CD4-positive, alpha-beta T cell treated with Interleukin-1 beta for 1 hour (primary cell): Measurements from ENCODE around the gene GRIFIN.

ENCODE experiments used
- DNase-seq, 2 donors: peaks; one replicate each; pipeline ENCODE4 v3.0.0-alpha.2; 2020 to 2022

The GRIFIN gene

GRCh38 chr7:2476298-2476697 lies at the start of gene GRIFIN:
GRIFIN (minus strand) TSS chr7:2476398; CDS start chr7:2476383, 15 bp downstream.
- no peak for DNase-seq

GRCh38 chr7:2524808-2525657 lies 48.8 kb upstream of the GRIFIN start:
- DNase-seq = no peak

- no peak for DNase-seq
These were observed 48.0 kb upstream of the GRIFIN start for GRCh38 chr7:2523941-2524807.

- DNase-seq = no peak
These were observed 47.3 kb upstream of the GRIFIN start for GRCh38 chr7:2523461-2523936.

GRCh38 chr7:2522780-2523433 lies 46.7 kb upstream of the GRIFIN start:
- DNase-seq = no peak

- peak; percentile 76 to 79 for DNase-seq
These were observed 45.9 kb upstream of the GRIFIN start for GRCh38 chr7:2521952-2522591.

GRCh38 chr7:2521341-2521745 lies 45.1 kb upstream of the GRIFIN start:
- DNase-seq = no peak

- DNase-seq = no peak
These were observed 44.6 kb upstream of the GRIFIN start for GRCh38 chr7:2520761-2521290.

GRCh38 chr7:2520131-2520760 lies 44.0 kb upstream of the GRIFIN start:
- DNase-seq = peak in 1 of 2 donors; percentile 39

- DNase-seq = peak; percentile 88 to 91
These were observed 43.1 kb upstream of the GRIFIN start, which contains the start of gene LFNG for GRCh38 chr7:2519119-2519930. LFNG (plus strand) TSS chr7:2519774; CDS start chr7:2519862, 88 bp downstream.

- DNase-seq = no peak
These were observed 42.5 kb upstream of the GRIFIN start for GRCh38 chr7:2518737-2519118.

- no peak for DNase-seq
These were observed 41.7 kb upstream of the GRIFIN start for GRCh38 chr7:2517678-2518507.

- no peak for DNase-seq
These were observed 40.8 kb upstream of the GRIFIN start for GRCh38 chr7:2517026-2517425.

- no peak for DNase-seq
These were observed 40.0 kb upstream of the GRIFIN start for GRCh38 chr7:2516194-2516555.

GRCh38 chr7:2515424-2516193 lies 39.4 kb upstream of the GRIFIN start:
- no peak for DNase-seq

- DNase-seq = no peak
These were observed 38.5 kb upstream of the GRIFIN start for GRCh38 chr7:2514473-2515423.

- no peak for DNase-seq
These were observed 37.5 kb upstream of the GRIFIN start for GRCh38 chr7:2513702-2514101.

GRCh38 chr7:2512713-2513112 lies 36.5 kb upstream of the GRIFIN start:
- no peak for DNase-seq
